Hematopoietic multipotent progenitor cell treated with erythropoietin and hydrocortisone succinate and interleukin-3 and kit ligand, for 6 days (in vitro differentiated cells): ENCODE data around the gene PLK1.
A peak's percentile ranks its signal among the peaks of the same experiment; 100 is the strongest.

Experiments used
- DNase-seq: peaks from one replicate; pipeline ENCODE4 v3.0.0-alpha.2; 2015

Gene PLK1

DNA sequence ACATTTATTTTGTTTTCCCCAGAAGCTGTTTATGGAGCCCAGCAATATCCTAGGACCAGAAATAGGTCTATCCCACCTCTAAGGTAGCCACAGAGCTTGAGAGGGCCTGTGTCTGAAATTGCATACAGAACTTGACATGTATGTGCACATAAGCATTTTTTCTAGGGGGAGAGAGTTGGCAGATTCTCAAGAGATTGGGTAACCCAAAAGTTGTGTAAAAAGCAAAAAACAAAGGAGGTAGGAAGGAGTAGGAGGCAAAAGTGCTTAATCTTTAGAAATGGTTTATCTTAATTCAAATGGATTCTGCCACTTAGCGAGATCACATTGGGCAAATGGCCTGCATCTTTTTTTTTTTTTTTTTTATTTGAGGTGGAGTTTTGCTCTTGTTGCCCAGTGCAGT, 3.5 kb downstream of the PLK1 start:
- peak; percentile 21 for DNase-seq

- DNase-seq = no peak
Observed at GRCh38 chr16:23683487-23683886, 4.8 kb downstream of the PLK1 start.

GRCh38 chr16:23687034-23687808, 8.5 kb downstream of the PLK1 start:
- no peak for DNase-seq

- no peak for DNase-seq
Observed at GRCh38 chr16:23689442-23690187, 10.9 kb downstream of the PLK1 start.

GRCh38 chr16:23690771-23691482, 12.2 kb downstream of the PLK1 start:
- DNase-seq = no peak

- DNase-seq = peak; percentile 25
Observed at GRCh38 chr16:23691483-23692189, 12.9 kb downstream of the PLK1 start.

DNA sequence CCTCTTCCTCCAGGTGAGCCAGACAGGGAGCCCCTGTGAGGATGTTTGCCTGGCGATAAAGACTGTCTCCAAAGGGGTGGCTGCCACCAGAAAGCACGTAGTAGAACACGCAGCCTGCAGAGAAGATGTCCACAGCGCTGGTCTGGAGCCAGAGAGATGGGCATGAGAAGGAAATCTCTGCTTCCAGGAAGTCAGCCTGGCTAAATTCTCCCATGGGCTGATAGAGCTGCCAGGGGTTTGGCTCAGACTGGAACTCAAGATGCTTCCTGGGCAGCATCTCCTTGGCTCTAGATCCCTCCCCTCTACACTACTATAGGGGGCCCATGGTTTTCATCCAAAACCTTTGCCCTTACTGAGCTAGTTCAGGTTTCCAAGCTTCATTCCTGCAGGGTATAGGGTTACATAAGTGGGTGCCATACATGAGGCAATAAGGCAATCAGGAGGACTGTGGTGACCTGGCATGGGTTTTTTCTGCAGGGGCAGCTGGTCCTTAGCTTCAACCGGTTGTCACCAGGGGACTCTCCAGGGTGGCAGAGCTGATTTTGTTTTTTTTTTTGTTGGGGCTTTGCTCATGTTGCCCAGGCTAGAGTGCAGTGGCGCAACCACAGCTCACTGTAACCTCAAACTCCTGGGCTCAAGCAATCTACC, 13.6 kb downstream of the PLK1 start:
- DNase-seq = no peak

DNA sequence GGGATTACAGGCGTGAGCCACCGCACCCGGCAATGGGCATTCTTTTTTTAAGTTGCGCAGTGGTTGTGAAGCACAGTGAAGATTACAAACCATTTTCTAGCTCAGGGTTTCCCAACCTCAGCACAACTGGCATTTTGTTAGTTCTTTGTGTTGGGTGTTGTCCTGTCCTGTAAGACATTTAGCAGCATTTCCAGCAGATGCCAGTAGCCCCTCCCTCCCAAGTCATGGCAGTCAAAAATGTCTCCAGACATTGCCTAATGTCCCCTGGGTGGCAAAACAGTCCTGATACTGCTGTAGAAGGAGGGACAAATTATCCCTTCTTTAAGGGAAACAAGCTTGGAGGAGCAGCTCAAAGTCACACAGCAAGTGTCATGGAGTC, 15.6 kb downstream of the PLK1 start:
- DNase-seq = no peak

DNA sequence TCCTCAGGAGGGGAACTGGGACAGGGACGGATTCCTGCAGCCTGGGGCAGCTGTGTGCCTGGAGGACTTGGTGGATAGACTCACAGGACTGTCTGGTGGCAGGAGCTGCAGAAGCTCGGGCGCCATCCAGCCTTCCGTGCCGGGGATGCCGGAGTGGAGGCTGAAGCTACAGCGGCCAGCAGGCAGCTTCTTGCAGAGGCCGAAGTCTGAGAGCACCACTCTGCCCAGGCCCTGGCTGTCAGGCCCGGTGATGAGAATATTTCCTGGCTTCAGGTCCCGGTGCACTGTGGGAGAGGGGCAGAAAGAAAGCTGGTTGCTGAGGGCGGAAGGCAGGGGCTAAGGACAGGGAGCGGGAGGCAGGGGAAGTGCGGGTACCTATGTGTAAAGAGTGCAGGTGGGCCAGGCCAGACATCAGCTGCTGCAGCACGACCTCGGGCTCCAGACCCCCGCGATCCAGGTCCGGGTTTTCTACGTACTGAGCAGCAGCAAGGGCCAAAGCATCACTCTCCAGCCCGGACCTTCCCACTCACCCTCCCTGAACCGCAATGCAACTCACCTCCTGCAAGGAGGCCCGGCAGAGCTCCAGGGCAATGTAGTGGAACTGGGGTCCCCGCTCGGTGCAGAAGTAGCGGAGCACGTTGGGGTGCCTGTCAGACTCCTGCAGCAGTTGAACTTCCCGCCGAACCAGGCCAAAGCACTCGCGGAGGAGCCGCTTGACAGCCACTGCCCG, 16.1 kb downstream of the PLK1 start:
- peak; percentile 17 for DNase-seq

DNA sequence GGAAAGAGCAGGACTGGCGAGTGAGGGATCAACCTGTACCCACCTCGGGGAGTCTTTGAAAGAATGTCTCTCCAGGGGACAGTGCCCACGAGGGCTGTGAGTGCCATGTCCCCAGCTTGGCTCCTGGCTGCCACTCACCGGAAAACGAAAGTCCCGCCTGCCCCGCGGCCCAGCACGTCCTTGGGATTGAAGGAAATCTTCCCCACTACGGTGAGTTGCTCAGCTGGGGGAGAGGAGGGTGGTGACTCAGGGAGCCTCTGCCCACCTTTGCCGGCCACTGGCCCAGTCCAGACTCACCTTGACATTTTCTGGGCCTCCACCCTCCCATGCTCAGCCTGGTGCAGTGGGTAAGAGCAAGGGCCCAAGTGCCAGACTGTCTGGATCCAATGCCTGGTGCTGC, 17.1 kb downstream of the PLK1 start:
- no peak for DNase-seq

DNA sequence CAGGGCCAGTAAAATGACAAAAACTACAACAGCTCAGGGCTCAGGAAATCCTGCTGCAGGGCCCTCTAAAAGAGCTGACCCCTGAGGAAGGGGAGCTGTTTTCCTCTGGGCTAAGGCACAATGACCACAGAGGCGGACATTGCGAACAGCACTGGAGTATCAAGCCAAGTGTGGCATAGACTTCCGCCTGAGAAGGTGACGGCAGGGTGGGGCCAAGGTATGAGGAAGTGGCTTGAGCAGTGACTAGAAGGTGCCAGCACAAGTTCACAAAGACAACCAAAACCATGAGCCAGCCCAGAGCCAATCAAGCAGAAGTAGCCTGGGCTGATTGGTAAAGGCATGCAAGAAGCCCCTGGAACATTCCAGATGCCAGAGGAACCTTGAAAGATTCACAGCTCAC, 20.4 kb downstream of the PLK1 start:
- DNase-seq = no peak

GRCh38 chr16:23700093-23700492, 21.4 kb downstream of the PLK1 start:
- DNase-seq = no peak

DNA sequence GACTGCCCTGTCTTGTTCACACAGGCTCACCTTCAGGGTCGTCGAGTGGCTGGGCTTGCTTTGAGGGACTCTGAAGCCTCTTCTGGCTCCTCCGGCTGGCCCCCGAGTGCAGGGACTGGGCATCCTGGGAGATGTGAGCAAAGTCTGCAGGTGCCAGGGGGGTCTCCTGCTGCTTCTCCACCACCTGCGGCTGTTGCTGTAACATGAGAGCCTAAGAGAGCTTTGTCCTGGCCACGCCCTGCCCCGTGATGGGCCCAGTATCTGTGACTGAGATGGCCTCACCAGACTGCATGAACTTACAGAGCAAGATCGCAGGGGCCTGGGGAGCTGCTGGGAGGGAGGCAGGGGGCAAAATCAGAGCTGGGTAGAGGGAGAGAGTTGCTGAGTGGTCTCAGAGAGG, 21.8 kb downstream of the PLK1 start:
- no peak for DNase-seq

DNA sequence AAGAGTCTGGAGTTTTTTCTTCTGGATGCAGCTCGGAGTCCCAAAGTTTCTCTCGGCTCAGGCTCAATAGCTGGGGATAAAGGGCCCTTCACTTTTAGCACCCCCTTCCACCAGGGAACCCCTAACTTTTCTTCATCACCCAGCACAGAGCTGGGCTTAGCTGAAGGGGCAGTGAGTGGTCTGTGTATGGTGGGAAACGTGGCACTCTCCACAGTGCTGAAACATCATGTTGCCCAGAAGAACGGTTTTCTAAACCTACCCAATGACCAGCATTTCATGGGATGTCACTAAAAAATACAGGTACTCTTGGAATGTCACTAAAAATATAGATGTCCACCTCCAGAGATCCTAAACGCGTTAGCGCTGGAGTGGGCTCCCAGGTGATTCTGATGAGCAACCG, 22.4 kb downstream of the PLK1 start:
- DNase-seq = no peak

GRCh38 chr16:23702951-23703350, 24.3 kb downstream of the PLK1 start:
- no peak for DNase-seq

- no peak for DNase-seq
Observed at GRCh38 chr16:23704772-23705516, 26.3 kb downstream of the PLK1 start.

GRCh38 chr16:23705517-23705902, 26.8 kb downstream of the PLK1 start:
- no peak for DNase-seq

GRCh38 chr16:23706439-23706838, 27.8 kb downstream of the PLK1 start:
- no peak for DNase-seq

- DNase-seq = no peak
Observed at GRCh38 chr16:23709536-23709935, 30.8 kb downstream of the PLK1 start.

- no peak for DNase-seq
Observed at GRCh38 chr16:23710008-23710407, 31.3 kb downstream of the PLK1 start.

- no peak for DNase-seq
Observed at GRCh38 chr16:23710504-23710903, 31.8 kb downstream of the PLK1 start.
